Measurements from ENCODE around the gene CDC40. TPM values are rescaled to one million over a fixed set of nuclear protein-coding genes. Genes with fewer than 3 reads are reported as not detected.

Gene CDC40
- total RNA-seq, 1 donor from 2014 or later = 20.5 TPM

DNA sequence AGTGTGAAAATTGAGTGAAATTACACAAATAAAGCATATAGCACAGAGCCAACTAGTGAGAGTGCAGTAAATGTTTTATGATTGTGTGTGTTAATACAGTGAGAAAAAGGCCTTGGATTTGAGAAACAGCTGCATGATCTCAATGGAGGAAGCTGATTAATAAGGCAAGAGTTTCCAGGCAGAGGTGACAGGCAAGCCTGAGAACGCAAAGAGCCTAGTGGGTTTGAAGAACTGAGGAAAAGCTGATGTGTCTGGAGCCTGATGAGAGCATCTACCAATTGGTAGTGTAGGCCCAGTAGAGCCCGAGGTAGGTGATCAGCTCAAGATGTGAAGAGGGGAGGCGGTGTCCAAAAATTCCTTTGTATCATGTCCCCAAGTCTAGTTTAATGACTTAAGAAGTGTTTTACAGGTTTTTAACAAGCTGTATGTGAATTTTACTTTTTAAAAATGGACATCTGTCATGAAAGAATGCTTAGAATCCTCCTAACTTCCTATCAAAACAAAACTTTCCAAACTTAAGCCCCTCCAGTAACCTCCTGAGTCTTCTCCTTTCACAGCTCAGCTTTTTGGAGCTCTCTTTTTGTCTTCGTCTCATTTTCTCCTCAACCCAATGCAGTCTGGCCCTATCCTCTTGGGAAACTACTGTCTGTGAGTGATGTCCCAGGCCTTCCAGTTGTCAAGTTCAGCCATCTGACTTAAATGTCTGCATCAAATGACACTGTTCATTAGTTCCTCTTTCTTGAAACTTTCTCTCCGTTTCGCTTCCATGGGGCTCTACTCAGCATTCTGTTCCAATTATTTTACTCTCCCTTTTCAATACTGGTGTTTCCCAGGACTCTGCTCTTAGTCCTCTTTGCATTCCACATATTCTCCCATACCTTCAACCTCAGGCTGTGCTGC, 1.2 kb downstream of the CDC40 start:
- Histone ChIP-seq H3K27ac (peak overlapping the region; percentile 85), H3K36me3 (no peaks in the 10 kb centered on the region), H3K9me3 (no peaks in the 10 kb centered on the region), H3K4me3 (peak overlapping the region; percentile 68), H3K27me3 (peaks cover 4% of the 10 kb centered on the region), H3K4me1 (peaks cover 40% of the 10 kb centered on the region)
- intact Hi-C loops (cut with DNase I) = no loop called here
- TF ChIP-seq, protein P1, sequence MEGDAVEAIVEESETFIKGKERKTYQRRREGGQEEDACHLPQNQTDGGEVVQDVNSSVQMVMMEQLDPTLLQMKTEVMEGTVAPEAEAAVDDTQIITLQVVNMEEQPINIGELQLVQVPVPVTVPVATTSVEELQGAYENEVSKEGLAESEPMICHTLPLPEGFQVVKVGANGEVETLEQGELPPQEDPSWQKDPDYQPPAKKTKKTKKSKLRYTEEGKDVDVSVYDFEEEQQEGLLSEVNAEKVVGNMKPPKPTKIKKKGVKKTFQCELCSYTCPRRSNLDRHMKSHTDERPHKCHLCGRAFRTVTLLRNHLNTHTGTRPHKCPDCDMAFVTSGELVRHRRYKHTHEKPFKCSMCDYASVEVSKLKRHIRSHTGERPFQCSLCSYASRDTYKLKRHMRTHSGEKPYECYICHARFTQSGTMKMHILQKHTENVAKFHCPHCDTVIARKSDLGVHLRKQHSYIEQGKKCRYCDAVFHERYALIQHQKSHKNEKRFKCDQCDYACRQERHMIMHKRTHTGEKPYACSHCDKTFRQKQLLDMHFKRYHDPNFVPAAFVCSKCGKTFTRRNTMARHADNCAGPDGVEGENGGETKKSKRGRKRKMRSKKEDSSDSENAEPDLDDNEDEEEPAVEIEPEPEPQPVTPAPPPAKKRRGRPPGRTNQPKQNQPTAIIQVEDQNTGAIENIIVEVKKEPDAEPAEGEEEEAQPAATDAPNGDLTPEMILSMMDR (IDR thresholded peaks at IDR 0.05) = no peak
- ATAC-seq (peak; percentile 7), DNase-seq (no peak)

DNA sequence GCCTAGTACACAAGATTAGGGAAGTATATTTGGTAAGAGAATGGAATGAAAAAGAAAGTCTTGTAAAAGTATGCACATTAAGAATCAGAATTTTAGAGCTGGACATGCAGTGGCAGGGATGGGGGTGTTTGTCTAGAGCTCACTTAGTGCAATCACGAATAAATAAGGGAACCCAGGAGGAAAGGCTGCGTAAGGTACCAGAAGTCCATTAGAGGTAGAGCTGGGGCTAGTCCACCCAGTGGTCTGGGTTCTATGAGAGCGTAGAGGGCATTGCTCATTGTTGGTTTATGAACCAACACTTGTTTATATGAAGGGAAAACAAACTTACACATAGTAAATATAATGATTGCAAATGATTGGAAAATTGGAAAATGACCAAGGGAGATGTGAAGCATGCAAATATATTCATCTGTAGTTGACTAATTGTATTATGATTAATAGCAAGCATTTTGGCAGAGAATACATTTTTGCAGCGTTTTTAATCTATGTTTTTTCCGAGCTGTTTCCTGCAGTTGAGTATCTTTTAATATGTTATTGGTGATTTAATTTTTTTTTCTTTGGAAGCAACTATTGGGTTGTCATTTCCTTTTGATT, 3.2 kb downstream of the CDC40 start:
- Histone ChIP-seq H3K36me3 (no peaks in the 10 kb centered on the region), H3K27me3 (no peaks in the 10 kb centered on the region), H3K4me3 (no peak overlapping the region), H3K4me1 (peaks cover 41% of the 10 kb centered on the region), H3K9me3 (no peaks in the 10 kb centered on the region), H3K27ac (no peak overlapping the region)
- intact Hi-C loops (cut with DNase I) = no loop called here
- TF ChIP-seq, protein P1 (IDR thresholded peaks at IDR 0.05) = no peak
- DNase-seq = no peak
- no peak for ATAC-seq

DNA sequence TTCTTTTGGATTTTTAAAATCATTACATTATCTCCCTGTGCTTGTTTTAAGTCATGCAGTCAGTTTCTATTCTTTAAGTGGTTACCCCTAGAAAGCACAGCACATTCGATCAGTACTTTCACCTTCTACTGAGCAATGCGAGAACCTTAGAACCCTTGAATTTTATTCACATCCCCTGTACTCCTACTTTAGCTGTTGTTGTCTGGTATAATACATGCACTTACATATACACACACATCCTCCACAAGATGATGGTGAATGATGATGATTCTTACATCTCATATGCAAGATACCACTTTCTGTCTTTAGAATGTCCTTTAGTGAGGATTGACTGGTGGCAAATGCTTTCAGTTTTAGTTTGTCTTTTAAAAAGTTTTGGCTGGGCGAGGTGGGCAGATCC, 5.7 kb downstream of the CDC40 start:
- intact Hi-C loops (cut with DNase I) = no loop called here
- H3K27me3 ChIP-seq = no peaks in the 10 kb centered on the region
- no peak for ATAC-seq
- no peak for DNase-seq
- no peak overlapping the region for H3K4me3 ChIP-seq
- peaks cover 38% of the 10 kb centered on the region for H3K4me1 ChIP-seq
- no peaks in the 10 kb centered on the region for H3K36me3 ChIP-seq
- no peak overlapping the region for H3K27ac ChIP-seq
- H3K9me3 ChIP-seq = no peaks in the 10 kb centered on the region
- TF ChIP-seq, protein P1 (IDR thresholded peaks at IDR 0.05) = no peak

GRCh38 chr6:110188791-110189190, 8.6 kb downstream of the CDC40 start:
- DNase-seq (no peak), ATAC-seq (no peak)
- Histone ChIP-seq H3K4me3 (no peak overlapping the region), H3K27ac (no peak overlapping the region), H3K4me1 (peaks cover 18% of the 10 kb centered on the region), H3K27me3 (no peaks in the 10 kb centered on the region), H3K9me3 (no peaks in the 10 kb centered on the region), H3K36me3 (peaks cover 7% of the 10 kb centered on the region)
- TF ChIP-seq, protein P1 (IDR thresholded peaks at IDR 0.05) = no peak
- intact Hi-C loops (cut with DNase I) = no loop called here

DNA sequence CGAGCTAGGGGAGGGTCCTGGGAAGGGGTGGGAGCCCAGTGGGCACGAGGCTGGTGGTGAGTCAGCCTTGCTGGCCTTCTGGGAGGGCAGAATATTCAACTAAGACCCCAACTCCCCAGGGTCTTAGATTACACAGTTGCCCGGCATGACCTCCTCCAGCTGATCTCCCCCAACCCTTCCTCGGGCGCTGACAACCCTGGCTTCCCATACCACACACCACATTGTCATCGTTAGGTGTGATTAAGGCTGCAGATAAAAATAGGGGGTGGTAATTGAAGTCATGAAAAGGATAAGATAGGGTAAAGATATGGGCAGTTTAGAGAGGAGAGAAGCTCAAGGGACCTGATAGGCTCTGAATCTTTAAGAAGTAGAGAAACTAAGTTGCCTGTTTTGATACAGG, 10.5 kb downstream of the CDC40 start:
- ATAC-seq (no peak), DNase-seq (no peak)
- Histone ChIP-seq H3K4me3 (no peak overlapping the region), H3K4me1 (peaks cover 11% of the 10 kb centered on the region), H3K36me3 (peaks cover 15% of the 10 kb centered on the region), H3K9me3 (no peaks in the 10 kb centered on the region), H3K27me3 (no peaks in the 10 kb centered on the region), H3K27ac (no peak overlapping the region)
- intact Hi-C loops (cut with DNase I) = no loop called here
- TF ChIP-seq, protein P1 (IDR thresholded peaks at IDR 0.05) = no peak
